NB4 (cell line): ENCODE results near the gene CCDC85C.

Source experiments
- DNase-seq: peaks from one replicate; pipeline ENCODE4 v3.0.0; 2010; ENCODE audit warnings: low read depth
- H3K4me3 ChIP-seq: one replicate; pipeline ENCODE4 v1.5.1; 2011; ENCODE audit warnings: mild to moderate bottlenecking, low read depth, low read length, moderate library complexity
- CTCF ChIP-seq: IDR thresholded peaks from one replicate; pipeline ENCODE4 v1.5.1; 2012; ENCODE audit warnings: low read depth, low read length
- MYC ChIP-seq: IDR thresholded peaks from 2 replicates; pipeline ENCODE4 v1.6.1; 2011; ENCODE audit warnings: low read depth, low read length
- POLR2A ChIP-seq: IDR thresholded peaks from 2 replicates; pipeline ENCODE4 v1.6.1; 2011; ENCODE audit warnings: mild to moderate bottlenecking; ENCODE audit not compliant: insufficient read length; ENCODE audit errors: extremely low read depth
- TF ChIP-seq, protein P1 (sequence below): IDR thresholded peaks from 2 replicates; pipeline ENCODE4 v1.6.1; 2011; ENCODE audit warnings: low read depth, low read length

The CCDC85C gene

GRCh38 chr14:99575043-99576023 is 28.7 kb downstream of the CCDC85C start:
- H3K4me3 ChIP-seq, result no peak overlapping the region
- peak; percentile 20 for TF ChIP-seq CTCF
- TF ChIP-seq, protein P1, sequence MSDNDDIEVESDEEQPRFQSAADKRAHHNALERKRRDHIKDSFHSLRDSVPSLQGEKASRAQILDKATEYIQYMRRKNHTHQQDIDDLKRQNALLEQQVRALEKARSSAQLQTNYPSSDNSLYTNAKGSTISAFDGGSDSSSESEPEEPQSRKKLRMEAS, result no peak
- peak; percentile 25 for DNase-seq

GRCh38 chr14:99574099-99574880 is 29.7 kb downstream of the CCDC85C start:
- no peak overlapping the region for H3K4me3 ChIP-seq
- no peak for DNase-seq
- TF ChIP-seq MYC (no peak), POLR2A (no peak), CTCF (no peak)
- TF ChIP-seq, protein P1, result no peak

DNA sequence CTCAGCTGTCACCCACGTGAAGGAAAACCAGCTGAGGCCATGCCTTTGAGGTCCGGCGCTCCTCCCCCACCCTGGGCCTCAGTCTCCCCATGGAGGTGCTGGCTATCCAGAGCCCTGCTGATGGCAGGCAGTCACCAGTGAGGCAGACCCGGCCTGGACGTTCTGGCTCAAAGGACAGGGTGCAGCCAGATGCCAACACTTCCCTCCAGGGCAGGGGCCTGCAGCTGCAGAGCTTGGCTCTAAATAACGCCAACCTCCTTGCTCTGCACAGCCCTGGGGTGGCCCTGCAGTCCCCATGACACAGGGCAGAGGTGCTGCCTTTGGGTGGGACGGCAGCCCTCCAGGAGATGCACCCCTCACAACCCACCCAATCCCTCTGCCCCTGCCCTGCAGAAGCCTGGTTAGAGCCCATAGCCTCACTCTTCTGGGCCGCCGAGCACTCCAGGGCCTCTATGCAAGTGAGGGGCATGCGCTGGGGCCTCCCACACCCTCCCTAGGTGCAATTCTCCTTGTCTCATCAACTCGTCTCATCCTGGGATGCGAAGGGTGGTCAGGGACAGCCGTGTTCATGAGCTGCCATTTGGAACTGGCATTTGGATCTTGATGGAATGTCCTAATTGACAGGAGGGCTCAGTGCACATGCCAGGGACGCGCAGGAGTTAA is 30.4 kb downstream of the CCDC85C start:
- DNase-seq, result no peak
- no peak overlapping the region for H3K4me3 ChIP-seq
- TF ChIP-seq POLR2A (no peak), MYC (no peak), CTCF (no peak)
- TF ChIP-seq, protein P1, result no peak

DNA sequence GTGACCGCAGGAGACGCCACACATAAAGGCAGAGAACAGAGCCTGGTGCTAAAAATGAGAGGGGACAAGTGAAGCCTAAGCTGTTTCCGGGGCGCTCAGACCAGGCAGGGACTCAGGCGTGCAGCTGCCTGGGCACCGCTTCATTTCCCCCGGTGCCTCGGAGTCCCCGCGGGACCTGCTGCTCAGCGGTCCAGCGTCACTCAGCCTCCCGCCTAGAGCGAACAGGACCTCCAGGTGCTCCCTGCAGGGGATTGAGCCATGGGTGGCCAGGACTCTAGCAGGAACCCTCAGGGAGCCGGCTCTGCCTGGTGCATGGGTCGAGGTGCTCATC is 31.0 kb downstream of the CCDC85C start:
- TF ChIP-seq, protein P1, result no peak
- TF ChIP-seq POLR2A (no peak), CTCF (no peak), MYC (no peak)
- H3K4me3 ChIP-seq, result no peak overlapping the region
- DNase-seq, result no peak

DNA sequence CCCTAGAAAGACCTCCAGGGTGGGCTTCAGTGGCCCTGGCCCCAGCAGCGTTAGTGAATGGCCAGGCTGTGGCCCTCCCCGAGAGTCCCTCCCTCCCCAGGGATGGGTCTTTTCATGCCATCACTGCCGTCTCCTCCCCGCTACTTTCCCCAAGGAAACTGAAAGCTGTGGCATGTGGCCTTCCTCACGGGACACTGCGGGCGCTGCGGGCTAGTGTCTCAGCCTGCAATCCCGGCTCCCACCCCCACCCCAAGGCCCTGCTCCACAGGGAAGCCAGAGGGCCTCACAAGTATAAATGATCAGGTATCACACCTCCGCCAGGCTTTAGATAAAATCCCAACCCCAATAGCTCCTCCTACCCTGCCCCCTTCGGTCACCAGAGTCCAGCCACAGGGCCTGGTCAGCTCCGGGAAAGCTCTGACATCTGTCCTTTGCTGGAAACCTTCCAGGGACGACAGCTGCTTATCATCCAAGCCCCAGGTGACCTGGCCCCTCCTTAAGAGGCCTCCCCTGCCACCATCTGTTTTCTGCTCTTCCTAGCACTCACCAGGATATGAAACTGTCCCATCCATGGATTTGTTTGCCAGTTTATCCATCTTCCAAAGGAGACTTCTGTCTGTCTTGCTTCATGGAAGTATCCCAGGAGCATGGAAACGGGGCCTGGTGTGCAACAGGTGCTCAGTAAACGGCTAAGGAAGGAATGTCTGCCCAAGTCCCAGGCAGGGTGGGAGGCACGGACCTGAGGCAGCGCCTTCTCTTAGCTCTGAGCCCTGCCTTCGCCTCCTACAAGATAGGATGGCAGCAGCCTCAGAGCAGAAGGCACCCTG is 31.6 kb downstream of the CCDC85C start:
- no peak overlapping the region for H3K4me3 ChIP-seq
- TF ChIP-seq, protein P1, result no peak
- TF ChIP-seq POLR2A (no peak), CTCF (no peak), MYC (no peak)
- DNase-seq, result no peak
